Activated CD4-positive, alpha-beta memory T cell treated with anti-CD3 and anti-CD28 coated beads for 36 hours (primary cell): ENCODE measurements around the gene GZMM. TPM values are rescaled to one million over a fixed set of nuclear protein-coding genes. Genes with fewer than 3 reads are reported as not detected.

Source experiments
- CTCF ChIA-PET: fragments of 350-600 bp; sonication (Branson Sonifier 250); formaldehyde crosslinking; loops from one replicate; lab custom pipeline; 2021; ENCODE audit warnings: antibody characterized with exemption, inconsistent platforms; lab: Charles Lee
- POLR2A ChIA-PET: fragments of 350-600 bp; sonication (Branson Sonifier 250); formaldehyde crosslinking; loops from one replicate; lab custom pipeline; 2021; ENCODE audit warnings: antibody characterized with exemption; lab: Charles Lee
- DNase-seq: peaks from one replicate; pipeline ENCODE4 v3.0.0-alpha.2; 2020
- H3K27ac Mint-ChIP-seq: one replicate; pipeline ENCODE4 v1.8.0; 2021; ENCODE audit warnings: mixed read lengths
- H3K27me3 Mint-ChIP-seq: one replicate; pipeline ENCODE4 v1.8.0; 2021; ENCODE audit warnings: mixed read lengths
- H3K36me3 Mint-ChIP-seq: one replicate; pipeline ENCODE4 v1.8.0; 2021; ENCODE audit warnings: mixed read lengths
- H3K4me1 Mint-ChIP-seq: one replicate; pipeline ENCODE4 v1.8.0; 2021; ENCODE audit warnings: low read depth, mixed read lengths
- H3K4me3 Mint-ChIP-seq: one replicate; pipeline ENCODE4 v1.8.0; 2021; ENCODE audit warnings: mild to moderate bottlenecking, mixed read lengths
- H3K9me3 Mint-ChIP-seq: one replicate; pipeline ENCODE4 v1.8.0; 2021; ENCODE audit warnings: mixed read lengths
- intact Hi-C: fragments of 100-400 bp; cut with micrococcal nuclease; formaldehyde crosslinking; loops from one replicate; pipeline ENCODE4 v1.15.1; 2023
- total RNA-seq, 2 experiments: library from RNA; stranded (reverse); gene quantifications; one replicate each; pipeline ENCODE4 v1.2.3, GENCODE V29; 2021

The GZMM gene
- total RNA-seq, 2 experiments from 2014 or later = 27.2 to 27.4 TPM

GRCh38 chr19:538641-539428 lies 5.0 kb upstream of the GZMM start:
- H3K4me3 Mint-ChIP-seq = no peak overlapping the region
- H3K9me3 Mint-ChIP-seq = no peaks in the 10 kb centered on the region
- H3K4me1 Mint-ChIP-seq = peaks cover 13% of the 10 kb centered on the region
- no peak overlapping the region for H3K27ac Mint-ChIP-seq
- intact Hi-C loops = no loop called here
- H3K36me3 Mint-ChIP-seq = peaks cover 8% of the 10 kb centered on the region
- POLR2A ChIA-PET = no interaction called here
- no peak for DNase-seq
- H3K27me3 Mint-ChIP-seq = no peaks in the 10 kb centered on the region
- CTCF ChIA-PET = no interaction called here

GRCh38 chr19:539429-540030 lies 4.3 kb upstream of the GZMM start:
- Mint-ChIP-seq H3K9me3 (no peaks in the 10 kb centered on the region), H3K27me3 (no peaks in the 10 kb centered on the region), H3K4me3 (no peak overlapping the region), H3K36me3 (peaks cover 8% of the 10 kb centered on the region), H3K27ac (no peak overlapping the region), H3K4me1 (peaks cover 18% of the 10 kb centered on the region)
- DNase-seq = no peak
- intact Hi-C loops = no loop called here
- ChIA-PET CTCF (no interaction called here), POLR2A (no interaction called here)

- intact Hi-C loops = no loop called here
- Mint-ChIP-seq H3K9me3 (no peaks in the 10 kb centered on the region), H3K36me3 (peaks cover 8% of the 10 kb centered on the region), H3K27me3 (no peaks in the 10 kb centered on the region), H3K4me3 (no peak overlapping the region), H3K4me1 (peaks cover 20% of the 10 kb centered on the region), H3K27ac (no peak overlapping the region)
- POLR2A ChIA-PET = no interaction called here
- DNase-seq = no peak
- CTCF ChIA-PET = no interaction called here
Measured at GRCh38 chr19:540867-541637, 2.8 kb upstream of the GZMM start.

- H3K4me3 Mint-ChIP-seq = no peak overlapping the region
- no peak overlapping the region for H3K27ac Mint-ChIP-seq
- no peaks in the 10 kb centered on the region for H3K27me3 Mint-ChIP-seq
- peaks cover 8% of the 10 kb centered on the region for H3K36me3 Mint-ChIP-seq
- CTCF ChIA-PET = interaction anchor here (1.1 kb wide), 1 partner anchor 9 kb away, joined by 6 read pairs; no protein-coding TSS in a partner anchor
- no peaks in the 10 kb centered on the region for H3K9me3 Mint-ChIP-seq
- intact Hi-C loops = no loop called here
- DNase-seq = no peak
- peaks cover 20% of the 10 kb centered on the region for H3K4me1 Mint-ChIP-seq
- POLR2A ChIA-PET = no interaction called here
Measured at GRCh38 chr19:541699-542098, 2.2 kb upstream of the GZMM start.

GRCh38 chr19:542173-542866 lies 1.5 kb upstream of the GZMM start:
- Mint-ChIP-seq H3K36me3 (peaks cover 8% of the 10 kb centered on the region), H3K4me1 (peaks cover 20% of the 10 kb centered on the region), H3K27me3 (no peaks in the 10 kb centered on the region), H3K9me3 (no peaks in the 10 kb centered on the region), H3K27ac (no peak overlapping the region), H3K4me3 (no peak overlapping the region)
- intact Hi-C loops = no loop called here
- DNase-seq = no peak
- ChIA-PET POLR2A (interaction anchor here (0.7 to 0.8 kb wide), 2 partner anchors 29 to 122 kb away, joined by 3 read pairs; no protein-coding TSS in a partner anchor), CTCF (interaction anchor here (1.1 kb wide), 1 partner anchor 10 kb away, joined by 6 read pairs; no protein-coding TSS in a partner anchor)

DNA sequence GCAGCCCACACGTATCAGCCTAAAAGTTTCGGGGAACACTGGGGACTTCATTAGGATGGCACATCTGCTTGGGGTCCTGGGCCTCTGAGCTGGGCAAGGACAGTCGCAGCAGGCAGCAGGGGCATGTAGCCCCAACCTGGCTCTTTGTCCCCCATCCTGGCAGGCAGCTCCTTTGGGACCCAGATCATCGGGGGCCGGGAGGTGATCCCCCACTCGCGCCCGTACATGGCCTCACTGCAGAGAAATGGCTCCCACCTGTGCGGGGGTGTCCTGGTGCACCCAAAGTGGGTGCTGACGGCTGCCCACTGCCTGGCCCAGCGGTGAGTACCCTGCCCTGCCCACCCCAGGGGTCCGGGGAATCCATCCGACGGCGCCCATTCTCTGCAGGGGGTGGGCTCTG lies 3.3 kb downstream of the GZMM start:
- Mint-ChIP-seq H3K4me1 (peaks cover 20% of the 10 kb centered on the region), H3K27me3 (no peaks in the 10 kb centered on the region), H3K27ac (no peak overlapping the region), H3K9me3 (no peaks in the 10 kb centered on the region), H3K4me3 (no peak overlapping the region), H3K36me3 (peaks cover 10% of the 10 kb centered on the region)
- POLR2A ChIA-PET = interaction anchor here (1.3 kb wide), 1 partner anchor 26 kb away, joined by 3 read pairs; the partner anchor contains the start of gene BSG
- intact Hi-C loops = no loop called here
- CTCF ChIA-PET = no interaction called here
- DNase-seq = no peak

- ChIA-PET POLR2A (interaction anchor here (1.3 kb wide), 1 partner anchor 25 kb away, joined by 3 read pairs; the partner anchor contains the start of gene BSG), CTCF (no interaction called here)
- Mint-ChIP-seq H3K9me3 (no peaks in the 10 kb centered on the region), H3K36me3 (peaks cover 10% of the 10 kb centered on the region), H3K4me3 (no peak overlapping the region), H3K27ac (no peak overlapping the region), H3K27me3 (no peaks in the 10 kb centered on the region), H3K4me1 (peaks cover 19% of the 10 kb centered on the region)
- intact Hi-C loops = no loop called here
- no peak for DNase-seq
Measured at GRCh38 chr19:547836-548720, 4.2 kb downstream of the GZMM start.

GRCh38 chr19:548886-549830 lies 5.3 kb downstream of the GZMM start:
- Mint-ChIP-seq H3K4me3 (no peak overlapping the region), H3K36me3 (peaks cover 8% of the 10 kb centered on the region), H3K27ac (no peak overlapping the region), H3K4me1 (peaks cover 9% of the 10 kb centered on the region), H3K27me3 (no peaks in the 10 kb centered on the region), H3K9me3 (no peaks in the 10 kb centered on the region)
- CTCF ChIA-PET = no interaction called here
- POLR2A ChIA-PET = no interaction called here
- intact Hi-C loops = no loop called here
- DNase-seq = no peak

DNA sequence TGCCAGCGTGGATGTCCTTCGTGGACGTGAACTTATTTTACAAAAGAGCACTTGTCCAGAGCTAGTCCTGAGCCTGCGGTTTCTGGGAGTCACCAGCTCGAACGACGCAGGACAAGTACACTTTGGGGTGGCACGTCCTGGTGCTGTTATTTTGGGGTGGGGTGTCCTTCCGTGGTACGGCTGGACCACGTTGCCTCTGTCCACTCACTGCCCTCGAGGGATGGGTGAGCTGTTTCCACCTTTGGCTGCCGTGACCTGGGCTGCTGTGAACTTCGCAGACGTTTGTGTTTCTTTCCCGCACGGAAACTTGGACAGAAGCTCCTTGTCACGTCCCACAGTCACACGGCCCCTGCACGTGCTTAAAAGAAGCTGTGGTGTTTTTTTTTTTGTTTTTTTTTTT lies 11.0 kb downstream of the GZMM start:
- Mint-ChIP-seq H3K27ac (no peak overlapping the region), H3K36me3 (no peaks in the 10 kb centered on the region), H3K27me3 (no peaks in the 10 kb centered on the region), H3K4me1 (no peaks in the 10 kb centered on the region), H3K4me3 (no peak overlapping the region), H3K9me3 (no peaks in the 10 kb centered on the region)
- DNase-seq = no peak
- intact Hi-C loops = no loop called here
- ChIA-PET CTCF (interaction anchor here (0.8 kb wide), 1 partner anchor 29 kb away, joined by 3 read pairs; no protein-coding TSS in a partner anchor), POLR2A (no interaction called here)

GRCh38 chr19:555474-555808 lies 11.6 kb downstream of the GZMM start:
- H3K4me3 Mint-ChIP-seq = no peak overlapping the region
- no peaks in the 10 kb centered on the region for H3K4me1 Mint-ChIP-seq
- CTCF ChIA-PET = interaction anchor here (0.8 kb wide), 1 partner anchor 28 kb away, joined by 3 read pairs; no protein-coding TSS in a partner anchor
- H3K27ac Mint-ChIP-seq = no peak overlapping the region
- POLR2A ChIA-PET = no interaction called here
- H3K36me3 Mint-ChIP-seq = no peaks in the 10 kb centered on the region
- no peaks in the 10 kb centered on the region for H3K9me3 Mint-ChIP-seq
- no peaks in the 10 kb centered on the region for H3K27me3 Mint-ChIP-seq
- DNase-seq = no peak
- intact Hi-C loops = no loop called here
